ENCODE results near the gene HDHD3. TPM values are rescaled to one million over a fixed set of nuclear protein-coding genes. Genes with fewer than 3 reads are reported as not detected.

Gene HDHD3
- total and polyA plus RNA-seq, 3 experiments from 2014 or later = 11.9 to 39.6 (median 14.3) TPM

GRCh38 chr9:113356686-113357292 lies 20.0 kb downstream of the HDHD3 start:
- Mint-ChIP-seq H3K4me1 (no peaks in the 10 kb centered on the region), H3K27me3 (peaks cover 8 to 26% of the 10 kb centered on the region in 2 donors), H3K36me3 (peaks cover 0 to 3% (median 0%) of the 10 kb centered on the region in 3 donors), H3K4me3 (no peak overlapping the region), H3K9me3 (no peaks in the 10 kb centered on the region), H3K27ac (no peak overlapping the region)
- DNase-seq = no peak
- no peak overlapping the region for H3K27ac ChIP-seq (ENCODE audit: low read depth, low read length)
- H3K36me3 ChIP-seq (ENCODE audit: insufficient read depth, low read length) = no peaks in the 10 kb centered on the region
- no peaks in the 10 kb centered on the region for H3K4me1 ChIP-seq (ENCODE audit: insufficient read depth, low read length)
- ChIA-PET POLR2A (no interaction called here), CTCF (no interaction called here)
- H3K27me3 ChIP-seq (ENCODE audit: insufficient read depth, low read length, poor library complexity, severe bottlenecking) = peaks cover 4% of the 10 kb centered on the region
- H3K4me3 ChIP-seq (ENCODE audit: low read length) = no peak overlapping the region
- H3K9me3 ChIP-seq (ENCODE audit: low read length) = no peaks in the 10 kb centered on the region

- Mint-ChIP-seq H3K27me3 (peaks cover 22 to 36% of the 10 kb centered on the region in 2 donors), H3K9me3 (no peaks in the 10 kb centered on the region), H3K4me1 (peaks cover 13 to 14% (median 13%) of the 10 kb centered on the region in 3 donors), H3K36me3 (peaks cover 0 to 3% (median 0%) of the 10 kb centered on the region in 3 donors), H3K27ac (no peak overlapping the region), H3K4me3 (no peak overlapping the region)
- no peak overlapping the region for H3K4me3 ChIP-seq (ENCODE audit: low read length)
- peaks cover 13% of the 10 kb centered on the region for H3K4me1 ChIP-seq (ENCODE audit: insufficient read depth, low read length)
- ChIA-PET POLR2A (no interaction called here), CTCF (no interaction called here)
- no peak for DNase-seq
- no peak overlapping the region for H3K27ac ChIP-seq (ENCODE audit: low read depth, low read length)
- H3K36me3 ChIP-seq (ENCODE audit: insufficient read depth, low read length) = no peaks in the 10 kb centered on the region
- H3K27me3 ChIP-seq (ENCODE audit: insufficient read depth, low read length, poor library complexity, severe bottlenecking) = peaks cover 12% of the 10 kb centered on the region
- no peaks in the 10 kb centered on the region for H3K9me3 ChIP-seq (ENCODE audit: low read length)
Measured at GRCh38 chr9:113355040-113355596, 21.7 kb downstream of the HDHD3 start.

GRCh38 chr9:113352411-113352810 lies 24.4 kb downstream of the HDHD3 start:
- H3K4me1 ChIP-seq (ENCODE audit: insufficient read depth, low read length) = peaks cover 18% of the 10 kb centered on the region
- H3K4me3 ChIP-seq (ENCODE audit: low read length) = no peak overlapping the region
- H3K36me3 ChIP-seq (ENCODE audit: insufficient read depth, low read length) = no peaks in the 10 kb centered on the region
- peaks cover 21% of the 10 kb centered on the region for H3K27me3 ChIP-seq (ENCODE audit: insufficient read depth, low read length, poor library complexity, severe bottlenecking)
- ChIA-PET POLR2A (no interaction called here), CTCF (no interaction called here)
- Mint-ChIP-seq H3K4me3 (no peak overlapping the region), H3K36me3 (no peaks in the 10 kb centered on the region), H3K27me3 (peaks cover 24 to 44% of the 10 kb centered on the region in 2 donors), H3K4me1 (peaks cover 18 to 23% (median 22%) of the 10 kb centered on the region in 3 donors), H3K9me3 (no peaks in the 10 kb centered on the region), H3K27ac (no peak overlapping the region)
- no peaks in the 10 kb centered on the region for H3K9me3 ChIP-seq (ENCODE audit: low read length)
- no peak overlapping the region for H3K27ac ChIP-seq (ENCODE audit: low read depth, low read length)
- DNase-seq = no peak

- H3K4me3 Mint-ChIP-seq = no peak overlapping the region
- no peaks in the 10 kb centered on the region for H3K36me3 Mint-ChIP-seq
Measured at GRCh38 chr9:113352006-113352405, 24.8 kb downstream of the HDHD3 start.

GRCh38 chr9:113350937-113351336 lies 25.8 kb downstream of the HDHD3 start:
- CTCF ChIA-PET = interaction anchor here (1.3 to 2.8 kb wide), 2 partner anchors 11 to 51 kb away, joined by 3 to 10 read pairs; partner anchors contain the start of gene ALAD
- peaks cover 18% of the 10 kb centered on the region for H3K4me1 ChIP-seq (ENCODE audit: insufficient read depth, low read length)
- peaks cover 18 to 23% (median 22%) of the 10 kb centered on the region in 3 donors for H3K4me1 Mint-ChIP-seq
- no peaks in the 10 kb centered on the region for H3K9me3 ChIP-seq (ENCODE audit: low read length)
- H3K4me3 ChIP-seq (ENCODE audit: low read length) = no peak overlapping the region
- H3K27ac ChIP-seq (ENCODE audit: low read depth, low read length) = no peak overlapping the region
- peak overlapping the region; percentile 61 to 85 (median 79) for H3K4me3 Mint-ChIP-seq
- no peaks in the 10 kb centered on the region for H3K36me3 Mint-ChIP-seq
- H3K9me3 Mint-ChIP-seq = no peaks in the 10 kb centered on the region
- DNase-seq = peak in 3 of 5 donors; percentile 8 to 51 (median 11)
- H3K27me3 Mint-ChIP-seq = peaks cover 23 to 36% of the 10 kb centered on the region in 2 donors
- H3K36me3 ChIP-seq (ENCODE audit: insufficient read depth, low read length) = no peaks in the 10 kb centered on the region
- peak overlapping the region in 1 of 8 donors; percentile 42 for H3K27ac Mint-ChIP-seq
- H3K27me3 ChIP-seq (ENCODE audit: insufficient read depth, low read length, poor library complexity, severe bottlenecking) = peaks cover 21% of the 10 kb centered on the region
- POLR2A ChIA-PET = no interaction called here

More at GRCh38 chr9:113352006-113352405, 24.8 kb downstream of the HDHD3 start:
- POLR2A ChIA-PET = no interaction called here
- peaks cover 18% of the 10 kb centered on the region for H3K4me1 ChIP-seq (ENCODE audit: insufficient read depth, low read length)
- CTCF ChIA-PET = no interaction called here
- no peaks in the 10 kb centered on the region for H3K9me3 ChIP-seq (ENCODE audit: low read length)
- H3K4me3 ChIP-seq (ENCODE audit: low read length) = no peak overlapping the region
- peaks cover 24 to 44% of the 10 kb centered on the region in 2 donors for H3K27me3 Mint-ChIP-seq
- H3K9me3 Mint-ChIP-seq = no peaks in the 10 kb centered on the region
- no peak for DNase-seq
- no peak overlapping the region for H3K27ac ChIP-seq (ENCODE audit: low read depth, low read length)
- H3K27ac Mint-ChIP-seq = no peak overlapping the region
- peaks cover 18 to 23% (median 22%) of the 10 kb centered on the region in 3 donors for H3K4me1 Mint-ChIP-seq
- no peaks in the 10 kb centered on the region for H3K36me3 ChIP-seq (ENCODE audit: insufficient read depth, low read length)
- peaks cover 21% of the 10 kb centered on the region for H3K27me3 ChIP-seq (ENCODE audit: insufficient read depth, low read length, poor library complexity, severe bottlenecking)

GRCh38 chr9:113350107-113350661 lies 26.6 kb downstream of the HDHD3 start:
- no peak overlapping the region for H3K27ac ChIP-seq (ENCODE audit: low read depth, low read length)
- no peaks in the 10 kb centered on the region for H3K9me3 ChIP-seq (ENCODE audit: low read length)
- DNase-seq = no peak
- H3K27me3 ChIP-seq (ENCODE audit: insufficient read depth, low read length, poor library complexity, severe bottlenecking) = peaks cover 21% of the 10 kb centered on the region
- H3K36me3 Mint-ChIP-seq = no peaks in the 10 kb centered on the region
- H3K9me3 Mint-ChIP-seq = no peaks in the 10 kb centered on the region
- no peak overlapping the region for H3K4me3 ChIP-seq (ENCODE audit: low read length)
- ChIA-PET POLR2A (interaction anchor here (0.8 to 1.6 kb wide), 2 partner anchors 20 to 49 kb away, joined by 4 to 6 read pairs; no protein-coding TSS in a partner anchor), CTCF (interaction anchor here (0.8 to 2.8 kb wide), 6 partner anchors 10 to 305 kb away, joined by 3 to 10 read pairs (median 4); partner anchors contain the start of genes ALAD, C9orf43, HDHD3 and POLE3)
- no peaks in the 10 kb centered on the region for H3K36me3 ChIP-seq (ENCODE audit: insufficient read depth, low read length)
- H3K4me3 Mint-ChIP-seq = peak overlapping the region; percentile 61 to 85 (median 79)
- peak overlapping the region in 3 of 8 donors; percentile 16 to 40 (median 34) for H3K27ac Mint-ChIP-seq
- peaks cover 18% of the 10 kb centered on the region for H3K4me1 ChIP-seq (ENCODE audit: insufficient read depth, low read length)
- peaks cover 18 to 23% (median 22%) of the 10 kb centered on the region in 3 donors for H3K4me1 Mint-ChIP-seq
- peaks cover 21 to 36% of the 10 kb centered on the region in 2 donors for H3K27me3 Mint-ChIP-seq

GRCh38 chr9:113349445-113350094 lies 27.2 kb downstream of the HDHD3 start, which contains the start of gene BSPRY:
TSS of gene BSPRY (plus strand) at chr9:113349541. CDS start at chr9:113349580, 39 bp downstream.
- peaks cover 21% of the 10 kb centered on the region for H3K27me3 ChIP-seq (ENCODE audit: insufficient read depth, low read length, poor library complexity, severe bottlenecking)
- H3K27ac Mint-ChIP-seq = peak within 1 kb of the TSS in 3 of 8 donors; percentile 34 to 55 (median 40)
- no peaks in the 10 kb centered on the region for H3K36me3 ChIP-seq (ENCODE audit: insufficient read depth, low read length)
- peak in 4 of 5 donors; percentile 8 to 52 (median 42) for DNase-seq
- CTCF ChIA-PET = interaction anchor here (0.8 to 2.8 kb wide), 6 partner anchors 9 to 305 kb away, joined by 3 to 10 read pairs (median 4); partner anchors contain the start of genes ALAD, C9orf43, HDHD3 and POLE3
- H3K4me3 Mint-ChIP-seq = peak within 1 kb of the TSS; percentile 78 to 90 (median 80)
- H3K4me3 ChIP-seq (ENCODE audit: low read length) = no peak within 1 kb of the TSS
- peaks cover 21 to 36% of the 10 kb centered on the region in 2 donors for H3K27me3 Mint-ChIP-seq
- no peak within 1 kb of the TSS for H3K27ac ChIP-seq (ENCODE audit: low read depth, low read length)
- no peaks in the 10 kb centered on the region for H3K36me3 Mint-ChIP-seq
- H3K9me3 ChIP-seq (ENCODE audit: low read length) = no peaks in the 10 kb centered on the region
- POLR2A ChIA-PET = interaction anchor here (0.7 to 1.6 kb wide), 3 partner anchors 13 to 50 kb away, joined by 3 to 6 read pairs (median 4); no protein-coding TSS in a partner anchor
- peaks cover 18 to 23% (median 22%) of the 10 kb centered on the region in 3 donors for H3K4me1 Mint-ChIP-seq
- H3K4me1 ChIP-seq (ENCODE audit: insufficient read depth, low read length) = peaks cover 18% of the 10 kb centered on the region
- H3K9me3 Mint-ChIP-seq = no peaks in the 10 kb centered on the region

Measured in CD8-positive, alpha-beta memory T cell (primary cell).